Measurements from ENCODE around the gene PCDH10.

PCDH10 gene

GRCh38 chr4:133145241-133145640 is 3.9 kb upstream of the PCDH10 start:
- Histone ChIP-seq H3K27me3 (ENCODE audit: low read depth, low read length) (no peaks in the 10 kb centered on the region), H3K9me3 (ENCODE audit: insufficient read depth, low read length) (peaks cover 23% of the 10 kb centered on the region; the same call in 1 of the 2 replicates)

GRCh38 chr4:133145758-133146573 is 3.1 kb upstream of the PCDH10 start:
- peak overlapping the region; percentile 50 for H3K4me2 ChIP-seq (ENCODE audit: low read length)
- TF ChIP-seq CTCF (IDR thresholded peaks at IDR 0.05; ENCODE audit: low read depth, low read length) (no peak), EZH2phosphoT487 (IDR thresholded peaks at IDR 0.05; ENCODE audit: low read depth) (no peak)
- peak overlapping the region; percentile 73 for H3K4me3 ChIP-seq (ENCODE audit: low read length)
- H2AFZ ChIP-seq (ENCODE audit: low read depth, low read length) = peak overlapping the region; percentile 23; the same call in 1 of the 2 replicates
- no peaks in the 10 kb centered on the region for H3K4me1 ChIP-seq (ENCODE audit: low read length)
- H3K27me3 ChIP-seq (ENCODE audit: low read depth, low read length) = no peaks in the 10 kb centered on the region
- peak overlapping the region; percentile 12 for H3K9ac ChIP-seq (ENCODE audit: low read length)
- H3K36me3 ChIP-seq (replicated peaks; ENCODE audit: low read depth, low read length) = no peaks in the 10 kb centered on the region
- H3K79me2 ChIP-seq (ENCODE audit: low read length) = no peaks in the 10 kb centered on the region
- H4K20me1 ChIP-seq (ENCODE audit: insufficient read depth, low read length) = no peaks in the 10 kb centered on the region
- H3K9me3 ChIP-seq (ENCODE audit: insufficient read depth, low read length) = peaks cover 26% of the 10 kb centered on the region; the same call in 1 of the 2 replicates
- H3K27ac ChIP-seq (ENCODE audit: low read length) = no peak overlapping the region

More at GRCh38 chr4:133145241-133145640, 3.9 kb upstream of the PCDH10 start:
- TF ChIP-seq CTCF (IDR thresholded peaks at IDR 0.05; ENCODE audit: low read depth, low read length) (no peak), EZH2phosphoT487 (IDR thresholded peaks at IDR 0.05; ENCODE audit: low read depth) (no peak)
- Histone ChIP-seq H3K4me1 (ENCODE audit: low read length) (no peaks in the 10 kb centered on the region), H3K36me3 (replicated peaks; ENCODE audit: low read depth, low read length) (no peaks in the 10 kb centered on the region), H3K27ac (ENCODE audit: low read length) (no peak overlapping the region), H3K9ac (ENCODE audit: low read length) (no peak overlapping the region), H2AFZ (ENCODE audit: low read depth, low read length) (peak overlapping the region; percentile 37; the same call in 1 of the 2 replicates), H4K20me1 (ENCODE audit: insufficient read depth, low read length) (no peaks in the 10 kb centered on the region), H3K4me2 (ENCODE audit: low read length) (no peak overlapping the region), H3K79me2 (ENCODE audit: low read length) (no peaks in the 10 kb centered on the region), H3K4me3 (ENCODE audit: low read length) (no peak overlapping the region)

GRCh38 chr4:133146574-133147241 is 2.4 kb upstream of the PCDH10 start:
- peak overlapping the region; percentile 23; the same call in 1 of the 2 replicates for H2AFZ ChIP-seq (ENCODE audit: low read depth, low read length)
- no peak overlapping the region for H3K27ac ChIP-seq (ENCODE audit: low read length)
- H3K27me3 ChIP-seq (ENCODE audit: low read depth, low read length) = no peaks in the 10 kb centered on the region
- TF ChIP-seq EZH2phosphoT487 (IDR thresholded peaks at IDR 0.05; ENCODE audit: low read depth) (no peak), CTCF (IDR thresholded peaks at IDR 0.05; ENCODE audit: low read depth, low read length) (peak; percentile 46)
- H3K79me2 ChIP-seq (ENCODE audit: low read length) = no peaks in the 10 kb centered on the region
- H3K9ac ChIP-seq (ENCODE audit: low read length) = peak overlapping the region; percentile 12
- H4K20me1 ChIP-seq (ENCODE audit: insufficient read depth, low read length) = no peaks in the 10 kb centered on the region
- H3K4me3 ChIP-seq (ENCODE audit: low read length) = peak overlapping the region; percentile 73
- peak overlapping the region; percentile 50 for H3K4me2 ChIP-seq (ENCODE audit: low read length)
- peaks cover 32% of the 10 kb centered on the region; the same call in 1 of the 2 replicates for H3K9me3 ChIP-seq (ENCODE audit: insufficient read depth, low read length)
- no peaks in the 10 kb centered on the region for H3K4me1 ChIP-seq (ENCODE audit: low read length)
- H3K36me3 ChIP-seq (replicated peaks; ENCODE audit: low read depth, low read length) = no peaks in the 10 kb centered on the region

GRCh38 chr4:133147286-133147821 is 1.7 kb upstream of the PCDH10 start:
- H3K9ac ChIP-seq (ENCODE audit: low read length) = no peak overlapping the region
- H2AFZ ChIP-seq (ENCODE audit: low read depth, low read length) = no peak overlapping the region
- no peaks in the 10 kb centered on the region for H4K20me1 ChIP-seq (ENCODE audit: insufficient read depth, low read length)
- no peak overlapping the region for H3K27ac ChIP-seq (ENCODE audit: low read length)
- no peaks in the 10 kb centered on the region for H3K36me3 ChIP-seq (replicated peaks; ENCODE audit: low read depth, low read length)
- H3K79me2 ChIP-seq (ENCODE audit: low read length) = no peaks in the 10 kb centered on the region
- peaks cover 32% of the 10 kb centered on the region; the same call in 1 of the 2 replicates for H3K9me3 ChIP-seq (ENCODE audit: insufficient read depth, low read length)
- TF ChIP-seq CTCF (IDR thresholded peaks at IDR 0.05; ENCODE audit: low read depth, low read length) (no peak), EZH2phosphoT487 (IDR thresholded peaks at IDR 0.05; ENCODE audit: low read depth) (no peak)
- no peak overlapping the region for H3K4me3 ChIP-seq (ENCODE audit: low read length)
- H3K4me1 ChIP-seq (ENCODE audit: low read length) = no peaks in the 10 kb centered on the region
- H3K4me2 ChIP-seq (ENCODE audit: low read length) = no peak overlapping the region
- no peaks in the 10 kb centered on the region for H3K27me3 ChIP-seq (ENCODE audit: low read depth, low read length)

Measured in OCI-LY3 (cell line).